ENCODE results near the gene GDF10. TPM values are rescaled to one million over a fixed set of nuclear protein-coding genes. Genes with fewer than 3 reads are reported as not detected.

GDF10 gene
- total RNA-seq, 1 donor from 2014 or later = 1.7 TPM

DNA sequence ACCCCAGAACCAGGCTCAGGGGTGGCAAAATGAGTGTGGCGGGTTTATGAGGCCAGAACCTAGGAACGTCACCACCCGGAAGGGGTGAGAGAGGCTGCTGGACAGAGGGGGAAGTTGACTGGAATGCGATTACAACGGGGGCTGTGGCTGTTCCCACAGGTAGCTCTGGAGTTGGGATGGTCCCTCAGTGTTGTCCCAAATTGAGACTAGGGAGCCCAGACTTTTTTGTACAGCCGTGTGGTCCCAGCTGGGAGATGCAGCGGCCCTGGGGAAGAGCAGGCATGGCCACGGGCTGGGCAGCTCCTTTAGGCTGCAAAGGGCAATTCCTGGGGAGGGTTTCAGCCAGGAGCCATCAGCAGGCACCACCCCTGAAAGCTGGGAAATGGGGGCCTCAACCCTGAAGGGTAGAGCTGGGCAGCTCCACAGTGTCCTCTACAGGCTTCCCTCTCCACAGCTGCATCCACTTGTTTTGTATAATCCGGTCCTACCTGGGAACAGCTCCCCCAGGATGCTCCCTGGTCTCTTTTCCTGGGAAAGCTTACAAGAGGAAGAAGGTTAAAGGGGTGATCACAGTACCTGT lies 11.0 kb upstream of the GDF10 start:
- intact Hi-C loops (cut with DNase I) = no loop called here
- DNase-seq (ENCODE audit: low spot score) = no peak

DNA sequence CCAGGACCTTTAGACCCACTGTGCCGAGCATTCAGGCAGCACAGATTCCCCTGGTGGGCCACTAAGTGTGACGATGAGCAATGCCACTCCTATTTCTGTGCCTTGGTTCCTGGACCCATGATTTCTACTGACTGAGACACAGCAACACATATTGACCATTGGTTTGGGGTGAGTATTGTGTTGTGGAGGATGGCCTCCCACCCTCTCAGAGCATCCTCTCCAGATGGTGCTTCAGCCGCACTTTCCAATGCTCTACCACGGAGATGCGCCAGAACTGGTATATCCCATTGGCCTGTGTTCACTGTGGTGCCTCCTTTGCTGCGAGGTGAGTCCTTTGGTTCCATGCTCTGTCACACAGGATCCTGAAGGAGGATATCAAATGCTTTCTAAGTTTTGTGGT lies 10.1 kb upstream of the GDF10 start:
- DNase-seq (ENCODE audit: low spot score) = no peak
- intact Hi-C loops (cut with DNase I) = no loop called here

DNA sequence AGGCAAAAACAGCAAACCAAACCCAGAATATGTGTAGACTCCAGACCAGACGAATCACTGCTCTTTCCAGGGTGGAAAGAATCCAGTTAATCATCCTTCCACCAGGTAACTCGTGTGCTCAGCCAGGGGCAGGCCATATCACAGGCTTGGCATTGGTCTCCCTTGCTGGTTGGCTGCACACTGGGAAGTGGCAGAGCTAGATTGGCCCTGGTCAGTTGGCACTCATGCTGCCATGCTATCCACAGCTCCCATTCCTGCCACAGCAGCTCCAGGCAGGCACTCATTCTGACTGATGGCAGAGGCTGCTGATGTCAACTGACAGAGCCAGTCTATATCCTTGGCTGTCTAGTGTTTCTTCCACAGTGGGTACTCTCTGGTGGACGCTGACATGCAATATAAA lies 9.7 kb upstream of the GDF10 start:
- intact Hi-C loops (cut with DNase I) = no loop called here
- no peak for DNase-seq (ENCODE audit: low spot score)

DNA sequence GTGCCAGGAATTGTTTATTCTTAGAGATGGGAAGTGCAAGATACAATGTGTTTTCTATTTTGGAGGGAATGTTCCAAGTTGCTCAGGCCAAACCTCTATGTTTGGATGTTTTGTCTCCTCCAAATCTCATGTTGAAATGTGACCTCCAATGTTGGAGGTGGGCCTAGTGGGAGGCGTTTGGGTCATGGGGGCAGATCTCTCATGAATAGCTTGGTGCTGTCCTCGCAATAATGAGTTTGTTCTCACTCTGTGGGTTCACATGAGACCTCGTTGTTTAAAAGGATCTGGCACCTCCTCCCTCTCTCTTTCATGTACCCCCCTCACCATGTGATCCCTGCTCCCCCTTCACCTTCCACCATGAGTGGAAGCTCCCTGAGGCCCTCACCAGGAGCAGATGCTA lies 8.3 kb upstream of the GDF10 start:
- peak; percentile 71 for DNase-seq (ENCODE audit: low spot score)
- intact Hi-C loops (cut with DNase I) = no loop called here

DNA sequence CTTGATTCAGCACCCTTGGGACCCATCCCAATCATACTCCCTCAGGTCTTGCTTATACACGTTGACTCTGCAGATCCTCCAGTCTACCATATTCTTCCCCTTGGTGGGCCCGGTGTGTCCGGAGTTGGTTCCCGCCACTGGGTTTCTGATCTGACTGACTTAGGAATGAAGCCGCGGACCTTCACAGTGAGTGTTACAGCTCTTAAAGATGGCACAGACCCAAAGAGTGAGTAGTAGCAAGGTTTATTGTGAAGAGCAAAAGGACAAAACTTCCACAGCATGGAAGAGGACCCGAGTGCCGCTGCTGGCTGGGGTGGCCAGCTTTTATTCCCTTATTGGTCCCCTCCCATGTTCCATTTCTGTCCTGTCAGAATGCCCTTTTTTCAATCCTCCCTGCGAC lies 5.9 kb upstream of the GDF10 start:
- peak; percentile 12 for DNase-seq (ENCODE audit: low spot score)
- intact Hi-C loops (cut with DNase I) = no loop called here

DNA sequence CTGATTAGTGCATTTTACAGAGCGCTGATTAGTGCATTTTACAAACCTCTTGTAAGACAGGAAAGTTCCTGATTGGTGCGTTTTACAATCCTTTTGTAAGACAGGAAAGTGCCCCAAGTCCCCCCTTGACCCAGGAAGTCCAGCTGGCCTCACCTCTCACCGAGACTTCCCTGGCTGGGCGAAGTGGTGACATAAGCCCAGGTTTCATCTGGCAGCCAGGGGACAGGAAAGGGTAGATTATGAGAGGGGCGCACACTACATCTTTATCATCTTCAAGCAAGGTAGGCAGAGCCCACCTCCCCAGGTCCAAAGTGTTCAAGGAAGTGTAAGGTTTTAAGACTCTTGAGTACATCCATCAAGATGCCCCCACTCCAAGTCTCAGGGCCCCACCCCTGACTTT lies 5.5 kb upstream of the GDF10 start:
- peak; percentile 36 for DNase-seq (ENCODE audit: low spot score)
- intact Hi-C loops (cut with DNase I) = no loop called here

DNA sequence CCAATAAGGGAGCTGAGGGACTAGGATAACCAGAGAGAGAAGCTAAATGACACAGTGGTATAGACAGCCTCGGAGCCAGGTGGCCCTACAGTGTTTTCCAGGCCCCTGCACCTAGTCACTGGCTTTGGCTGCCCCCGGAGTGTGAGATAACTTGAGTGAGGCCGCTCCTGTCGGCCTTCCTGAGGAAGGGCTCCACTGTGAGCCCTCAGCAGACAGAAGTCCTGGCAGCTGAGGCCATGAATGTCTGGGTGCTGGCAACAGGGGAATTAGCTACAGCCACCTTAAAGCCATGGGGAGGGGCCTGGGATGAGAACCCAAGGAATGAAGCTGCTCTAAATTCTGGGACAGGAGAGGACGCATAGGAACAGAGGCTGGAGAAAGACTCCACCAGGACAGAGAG lies 4.6 kb upstream of the GDF10 start:
- DNase-seq (ENCODE audit: low spot score) = peak; percentile 59

DNA sequence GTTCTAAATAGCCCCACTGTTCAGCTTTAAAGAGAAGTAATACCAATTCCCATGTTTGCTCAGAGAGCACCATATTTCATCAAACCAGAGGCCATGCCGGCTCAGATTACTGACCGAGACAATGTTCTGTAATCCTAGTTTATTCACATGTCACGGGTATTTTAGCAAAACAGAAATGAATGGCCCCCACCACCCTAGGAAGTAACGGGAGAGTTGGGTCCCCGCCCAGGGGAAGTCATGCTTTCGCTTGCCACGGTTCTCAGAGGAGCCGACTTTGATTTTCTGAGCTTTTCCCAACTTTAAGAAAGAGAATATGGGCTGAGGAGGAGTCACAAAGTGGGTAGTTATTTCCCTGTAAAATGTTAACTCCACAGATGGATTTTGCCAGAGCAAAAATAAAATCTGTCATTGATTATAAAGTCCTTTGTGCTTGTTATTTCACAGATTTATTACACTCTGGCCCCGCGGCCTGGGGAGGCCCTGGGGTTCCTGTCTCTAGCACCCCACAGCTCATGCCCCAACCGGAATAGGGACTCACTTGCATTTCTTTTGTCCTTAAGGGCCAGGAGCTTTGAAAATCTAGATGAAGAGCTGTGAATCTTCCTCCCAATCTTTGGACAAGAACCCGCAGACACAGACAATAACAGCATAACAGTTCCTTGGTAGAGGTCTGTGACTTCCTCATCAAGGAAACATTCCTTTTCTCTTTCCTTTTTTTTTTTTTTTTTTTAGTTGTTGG lies 3.7 kb upstream of the GDF10 start:
- peak; percentile 22 for DNase-seq (ENCODE audit: low spot score)
- intact Hi-C loops (cut with DNase I) = no loop called here

More for the DNA sequence above, 4.6 kb upstream of the GDF10 start:
- intact Hi-C loops (cut with DNase I) = no loop called here

DNA sequence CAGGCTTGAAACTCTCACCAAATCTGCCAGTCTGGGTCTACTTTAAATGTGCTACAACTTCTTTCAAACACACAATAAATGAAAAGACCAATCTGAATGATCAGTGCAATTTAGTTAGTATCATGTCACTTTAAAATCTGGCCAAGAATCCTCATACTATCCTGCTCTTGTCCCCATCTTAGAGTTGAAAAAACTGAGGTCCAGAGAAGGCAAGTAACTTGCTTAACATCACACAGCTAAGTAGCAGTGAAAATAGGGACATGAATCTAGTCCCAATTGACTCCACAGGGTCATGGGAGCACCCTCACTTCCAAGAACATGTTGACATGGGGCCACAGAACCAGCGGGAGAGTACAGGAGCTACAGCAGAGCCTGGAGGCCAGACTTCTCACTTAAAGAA lies 3.1 kb upstream of the GDF10 start:
- intact Hi-C loops (cut with DNase I) = no loop called here
- no peak for DNase-seq (ENCODE audit: low spot score)

DNA sequence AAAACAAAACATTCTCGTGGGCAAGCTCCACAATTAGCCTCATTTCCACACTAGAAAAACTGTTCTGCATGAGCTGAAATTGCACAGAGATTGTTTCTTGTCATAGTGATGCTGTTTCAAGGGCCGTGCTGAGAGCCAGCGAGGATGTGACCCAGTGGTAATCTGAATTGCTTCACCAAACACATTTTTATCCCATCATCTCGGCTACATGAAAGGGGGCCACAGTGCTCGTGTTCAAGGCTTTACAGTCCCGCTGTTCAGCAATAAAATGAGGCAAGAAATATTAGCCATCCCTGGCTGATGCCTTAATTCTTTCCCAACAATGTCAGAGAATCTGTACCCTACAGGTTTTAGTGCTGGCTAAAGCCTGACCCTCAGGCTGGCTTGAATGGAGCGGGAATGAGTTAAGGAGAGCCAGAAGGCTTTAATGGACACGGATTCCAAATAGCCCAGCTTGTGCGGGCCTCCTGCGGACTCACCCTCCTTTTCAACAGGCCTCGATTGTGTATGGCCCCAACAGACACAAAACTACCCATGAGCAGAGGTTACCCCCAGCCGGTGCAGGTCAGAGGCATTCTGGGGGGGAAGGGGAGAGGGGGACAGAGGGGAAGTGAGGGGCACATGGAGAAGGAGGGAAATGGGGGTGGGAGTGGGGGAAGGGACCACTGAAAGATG lies 2.0 kb upstream of the GDF10 start:
- DNase-seq (ENCODE audit: low spot score) = no peak
- intact Hi-C loops (cut with DNase I) = no loop called here

DNA sequence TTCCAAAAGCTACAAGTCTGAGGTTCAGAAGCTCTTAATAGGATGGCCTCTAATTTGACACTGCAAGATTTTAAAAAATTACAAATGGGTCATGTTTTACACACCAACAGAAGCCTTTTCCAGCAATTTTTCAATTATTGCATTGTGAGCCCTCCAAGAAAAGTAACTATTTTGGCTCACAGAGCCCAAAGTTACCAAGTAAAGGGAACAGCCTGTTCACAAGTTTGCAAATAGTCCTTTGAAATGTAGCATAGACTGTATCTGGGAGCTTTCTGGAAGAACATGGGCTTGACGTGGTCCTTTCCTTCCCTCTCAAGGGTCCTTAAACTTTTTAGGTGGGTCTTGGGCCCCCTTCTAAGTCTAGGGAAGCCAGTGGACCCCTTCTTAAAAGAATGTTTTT lies 1.3 kb upstream of the GDF10 start:
- no peak for DNase-seq (ENCODE audit: low spot score)
- intact Hi-C loops (cut with DNase I) = no loop called here

DNA sequence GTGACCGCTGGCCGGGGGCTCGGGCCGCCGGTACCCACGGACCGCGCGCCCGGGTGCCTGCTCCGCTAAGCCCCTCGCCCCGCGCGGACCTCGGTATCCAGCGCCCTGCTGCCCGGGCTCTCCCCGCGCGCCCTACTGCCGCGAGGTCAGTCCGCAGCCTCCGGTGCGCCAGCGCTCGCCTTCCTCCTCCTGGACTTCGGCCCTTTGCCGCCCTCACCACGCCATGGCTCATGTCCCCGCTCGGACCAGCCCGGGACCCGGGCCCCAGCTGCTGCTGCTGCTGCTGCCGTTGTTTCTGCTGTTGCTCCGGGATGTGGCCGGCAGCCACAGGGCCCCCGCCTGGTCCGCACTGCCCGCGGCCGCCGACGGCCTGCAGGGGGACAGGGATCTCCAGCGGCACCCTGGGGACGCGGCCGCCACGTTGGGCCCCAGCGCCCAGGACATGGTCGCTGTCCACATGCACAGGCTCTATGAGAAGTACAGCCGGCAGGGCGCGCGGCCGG lies 483 bp downstream of the GDF10 start:
- intact Hi-C loops (cut with DNase I) = no loop called here
- no peak for DNase-seq (ENCODE audit: low spot score)

DNA sequence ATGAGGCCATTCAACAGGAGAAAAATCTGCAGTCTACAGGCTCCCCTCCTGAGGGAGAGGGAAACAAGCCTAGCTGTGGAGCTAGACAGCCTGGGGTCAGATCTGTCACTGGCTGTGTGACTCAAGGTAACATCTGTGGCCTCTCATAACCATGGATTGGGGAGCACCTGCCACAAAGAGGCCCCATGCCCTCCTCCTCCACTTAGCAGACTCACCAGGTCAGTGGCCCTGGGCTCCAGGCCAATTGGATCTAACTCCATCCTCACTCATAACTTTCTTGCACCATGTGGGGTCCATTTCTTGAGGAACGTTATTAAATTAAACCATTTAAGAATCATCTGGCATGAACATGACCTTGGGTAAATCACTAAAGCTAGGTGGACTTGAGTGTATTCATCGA lies 1.8 kb downstream of the GDF10 start:
- intact Hi-C loops (cut with DNase I) = no loop called here
- no peak for DNase-seq (ENCODE audit: low spot score)

DNA sequence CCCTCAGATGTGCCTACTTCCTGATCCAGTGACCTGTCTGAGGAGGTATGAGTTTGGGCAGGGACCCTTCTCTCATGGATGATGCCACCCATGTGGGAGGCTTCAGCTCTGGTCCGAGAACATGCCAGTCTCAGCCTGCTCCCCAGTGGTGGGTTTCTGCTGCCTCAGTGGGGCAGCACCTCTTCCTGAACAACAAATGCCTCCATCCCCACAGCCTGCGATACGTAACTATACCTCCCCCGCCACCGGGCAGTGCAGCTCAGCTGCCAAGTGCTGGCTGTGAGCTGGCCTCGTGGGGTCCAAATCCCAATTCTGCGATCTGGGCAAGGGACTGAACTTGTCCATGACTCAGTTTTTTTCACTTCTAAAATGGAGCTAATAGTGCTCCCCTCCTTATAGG lies 3.1 kb downstream of the GDF10 start:
- intact Hi-C loops (cut with DNase I) = no loop called here
- DNase-seq (ENCODE audit: low spot score) = no peak

DNA sequence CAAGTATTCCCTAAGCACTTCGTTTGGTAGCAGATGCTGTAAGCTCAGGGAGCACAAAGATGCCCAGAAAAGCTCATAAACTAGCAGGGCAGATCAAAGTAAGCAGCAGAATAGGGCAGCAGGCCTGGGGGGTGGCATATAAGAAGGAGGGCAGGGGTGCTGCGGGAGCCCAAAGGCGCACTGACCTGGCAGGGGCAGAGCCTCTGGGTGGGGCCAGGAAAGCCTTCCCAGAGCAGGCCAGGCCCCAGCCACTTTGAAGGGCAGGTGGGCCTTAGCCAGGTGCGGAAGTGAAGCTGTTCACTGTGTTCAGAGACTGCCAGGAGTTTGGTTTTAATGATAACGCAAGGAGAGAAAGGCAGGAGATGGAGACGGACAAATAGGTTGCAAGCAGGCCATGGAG lies 3.9 kb downstream of the GDF10 start:
- DNase-seq (ENCODE audit: low spot score) = no peak
- intact Hi-C loops (cut with DNase I) = no loop called here

DNA sequence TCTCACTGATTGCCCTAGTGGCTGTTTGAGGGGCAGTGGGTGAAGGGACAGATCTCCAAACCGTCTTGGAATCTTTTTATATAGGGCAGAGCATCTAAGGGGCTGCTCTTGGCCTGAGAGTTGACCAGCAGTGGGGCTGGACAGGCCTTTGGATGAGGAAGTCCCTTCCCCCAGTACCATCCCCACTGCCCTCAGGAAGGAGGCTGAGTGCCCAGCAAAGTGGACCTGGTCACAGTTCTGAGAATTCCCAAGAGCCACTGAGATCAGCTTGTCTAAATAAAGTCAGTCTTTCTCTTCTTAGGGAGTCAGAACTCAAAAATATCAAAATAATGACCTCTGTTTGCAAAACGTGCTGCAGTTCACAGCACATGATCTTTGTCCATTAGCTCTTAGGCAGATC lies 5.6 kb downstream of the GDF10 start:
- no peak for DNase-seq (ENCODE audit: low spot score)
- intact Hi-C loops (cut with DNase I) = no loop called here

DNA sequence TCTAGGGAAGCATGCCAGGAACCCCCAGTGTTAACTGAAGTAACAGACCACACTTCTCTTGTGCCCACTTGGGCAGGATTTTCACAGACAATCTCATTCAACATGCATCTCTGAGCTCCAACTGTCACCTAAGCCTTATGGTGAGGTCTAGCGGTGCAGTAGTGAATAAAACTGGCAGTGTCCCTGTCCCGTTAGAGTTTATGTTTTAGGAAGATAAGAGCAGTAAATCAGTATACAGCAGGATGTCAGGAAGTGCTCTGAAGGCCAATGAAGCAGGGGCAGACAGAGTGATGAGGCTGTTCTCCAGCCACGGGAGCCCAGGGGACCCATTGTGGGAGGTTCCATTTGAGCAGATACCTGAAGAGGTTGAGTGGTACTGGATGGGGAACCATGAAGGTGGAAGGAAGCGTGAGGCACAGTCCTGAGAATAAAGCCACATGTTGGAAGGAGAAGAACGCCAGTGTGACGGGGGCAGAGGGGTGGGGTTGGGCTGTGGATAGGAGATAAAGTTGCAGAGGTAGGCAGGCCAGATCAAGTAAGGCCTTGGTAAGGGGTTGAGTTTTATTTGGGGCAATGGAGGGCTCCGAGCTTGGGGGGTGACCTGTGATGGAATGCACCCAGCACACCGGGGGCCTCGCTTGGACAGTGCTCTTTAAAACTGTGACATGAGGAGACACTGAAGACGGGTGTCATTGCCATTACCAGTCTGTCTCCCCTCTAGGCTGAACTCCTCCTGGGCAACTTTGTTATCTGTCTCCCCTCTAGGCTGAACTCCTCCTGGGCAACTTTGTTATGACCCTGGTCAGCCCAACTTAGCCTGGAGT lies 6.6 kb downstream of the GDF10 start:
- intact Hi-C loops (cut with DNase I) = no loop called here

DNA sequence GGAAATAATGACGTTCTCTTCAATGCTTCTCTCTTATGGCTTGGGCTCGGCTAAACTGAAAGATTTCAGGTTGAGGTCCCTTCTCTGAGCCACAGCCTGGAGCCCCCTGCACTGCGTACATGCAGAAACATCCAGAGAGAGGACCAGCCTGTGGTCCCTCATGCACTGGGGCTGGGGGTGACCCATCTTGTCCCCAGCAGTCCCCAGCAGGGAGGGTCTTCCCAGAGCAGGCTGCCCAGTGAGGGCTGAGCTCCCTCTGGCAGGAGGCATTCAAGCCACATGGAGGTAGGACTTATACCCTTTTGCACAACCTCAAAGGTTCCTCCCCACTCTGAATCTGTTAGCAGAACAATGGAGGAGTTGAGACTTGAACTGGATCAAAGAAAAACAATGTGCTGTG lies 7.4 kb downstream of the GDF10 start:
- intact Hi-C loops (cut with DNase I) = no loop called here
- no peak for DNase-seq (ENCODE audit: low spot score)

More for the DNA sequence above, 6.6 kb downstream of the GDF10 start:
- no peak for DNase-seq (ENCODE audit: low spot score)

DNA sequence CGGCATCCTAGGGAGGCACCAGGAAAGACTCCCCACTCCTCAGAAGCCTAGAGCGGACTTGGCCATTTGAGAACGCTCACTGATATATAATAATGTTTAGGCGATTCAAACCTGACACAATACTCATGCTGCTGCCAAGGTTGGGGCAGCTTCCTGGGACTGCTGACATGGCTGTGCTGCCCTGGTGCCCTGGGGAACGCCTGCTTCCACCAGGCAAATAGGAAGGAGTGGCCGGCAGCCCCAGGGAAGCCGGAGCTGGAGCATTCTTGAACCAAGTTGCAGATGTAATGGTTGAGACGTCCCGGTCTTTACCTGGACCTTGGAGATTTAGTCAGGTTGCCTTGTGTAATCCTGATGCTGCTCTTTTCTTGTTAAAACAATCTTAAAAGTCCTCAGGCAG lies 8.8 kb downstream of the GDF10 start:
- intact Hi-C loops (cut with DNase I) = no loop called here
- no peak for DNase-seq (ENCODE audit: low spot score)
